ENCODE results near the gene SPOPL. TPM values are rescaled to one million over a fixed set of nuclear protein-coding genes. Genes with fewer than 3 reads are reported as not detected.

SPOPL gene
- polyA plus RNA-seq, 1 donor from 2014 or later, result 16.4 TPM

GRCh38 chr2:138507267-138507666, 5.7 kb downstream of the SPOPL start:
- Histone ChIP-seq H3K4me3 (ENCODE audit: low read length) (no peak overlapping the region), H4K20me1 (ENCODE audit: insufficient read depth) (no peaks in the 10 kb centered on the region), H3K9me3 (ENCODE audit: low read length) (no peaks in the 10 kb centered on the region), H3K9ac (ENCODE audit: low read length) (no peak overlapping the region), H3K27me3 (ENCODE audit: insufficient read depth, low read depth, low read length) (no peaks in the 10 kb centered on the region), H3K27ac (ENCODE audit: low read length) (no peak overlapping the region), H3F3A (ENCODE audit: insufficient read depth, low read length, poor library complexity, severe bottlenecking) (no peaks in the 10 kb centered on the region), H3K4me2 (ENCODE audit: low read length) (no peak overlapping the region), H2AFZ (ENCODE audit: low read depth, low read length) (no peak overlapping the region), H3K9me2 (ENCODE audit: insufficient read depth, low read length) (no peaks in the 10 kb centered on the region), H3K36me3 (ENCODE audit: insufficient read depth, low read length) (no peaks in the 10 kb centered on the region), H3K79me2 (replicated peaks; ENCODE audit: insufficient read depth, low read length) (peaks cover 65% of the 10 kb centered on the region)
- no peak for TF ChIP-seq CTCF (IDR thresholded peaks at IDR 0.05; ENCODE audit: poor library complexity, severe bottlenecking)
- TF ChIP-seq REST (IDR thresholded peaks at IDR 0.05; ENCODE audit: borderline replicate concordance), result no peak
- TF ChIP-seq EZH2 (IDR thresholded peaks at IDR 0.05; ENCODE audit: borderline replicate concordance, insufficient read depth, low read length, poor library complexity, severe bottlenecking), result no peak
- no peak for TF ChIP-seq TAF1 (IDR thresholded peaks at IDR 0.05; ENCODE audit: low read depth)
- no peak for TF ChIP-seq RAD21 (conservative IDR thresholded peaks at IDR 0.05)
- TF ChIP-seq SMC3 (conservative IDR thresholded peaks at IDR 0.05; ENCODE audit: poor library complexity), result no peak
- TF ChIP-seq POLR2AphosphoS5 (IDR thresholded peaks at IDR 0.05), result no peak
- no peak for TF ChIP-seq EP300 (conservative IDR thresholded peaks at IDR 0.05; ENCODE audit: poor library complexity, severe bottlenecking)
- TF ChIP-seq MXI1 (conservative IDR thresholded peaks at IDR 0.05; ENCODE audit: poor library complexity, severe bottlenecking), result no peak

GRCh38 chr2:138510319-138510718, 8.7 kb downstream of the SPOPL start:
- Histone ChIP-seq H2AFZ (ENCODE audit: low read depth, low read length) (no peak overlapping the region), H3K9me3 (ENCODE audit: low read length) (no peaks in the 10 kb centered on the region), H3K27me3 (ENCODE audit: insufficient read depth, low read depth, low read length) (no peaks in the 10 kb centered on the region), H3K4me3 (ENCODE audit: low read length) (no peak overlapping the region), H3K27ac (ENCODE audit: low read length) (no peak overlapping the region), H3K9ac (ENCODE audit: low read length) (no peak overlapping the region), H3K9me2 (ENCODE audit: insufficient read depth, low read length) (no peaks in the 10 kb centered on the region), H3K79me2 (replicated peaks; ENCODE audit: insufficient read depth, low read length) (peaks cover 42% of the 10 kb centered on the region), H4K20me1 (ENCODE audit: insufficient read depth) (no peaks in the 10 kb centered on the region), H3K36me3 (ENCODE audit: insufficient read depth, low read length) (no peaks in the 10 kb centered on the region), H3K4me2 (ENCODE audit: low read length) (no peak overlapping the region), H3F3A (ENCODE audit: insufficient read depth, low read length, poor library complexity, severe bottlenecking) (no peaks in the 10 kb centered on the region)
- TF ChIP-seq REST (IDR thresholded peaks at IDR 0.05; ENCODE audit: borderline replicate concordance) (no peak), SMC3 (conservative IDR thresholded peaks at IDR 0.05; ENCODE audit: poor library complexity) (no peak), EP300 (conservative IDR thresholded peaks at IDR 0.05; ENCODE audit: poor library complexity, severe bottlenecking) (no peak), CTCF (IDR thresholded peaks at IDR 0.05; ENCODE audit: poor library complexity, severe bottlenecking) (no peak)
